Neuronal stem cell (in vitro differentiated cells): ENCODE data around the gene PLEKHM3.
"Not testable (repeated sequence)": the region's sequence is repeated elsewhere in the genome, so short reads cannot be mapped to it uniquely, and the experiment has no call there.

ENCODE experiments used
- DNase-seq: peaks from one replicate; pipeline ENCODE4 v3.0.0-alpha.2; 2013; ENCODE audit warnings: low spot score
- H2AFZ ChIP-seq: one replicate; pipeline ENCODE4 v1.6.1; 2013; ENCODE audit warnings: mild to moderate bottlenecking, low read length, inconsistent platforms
- H2AK5ac ChIP-seq: 2 replicates; pipeline ENCODE4 v1.6.1; 2013; ENCODE audit warnings: low read depth, mild to moderate bottlenecking, inconsistent platforms, low read length, moderate library complexity, mixed read lengths
- H2BK120ac ChIP-seq: 2 replicates; pipeline ENCODE4 v1.6.1; 2013; ENCODE audit warnings: low read depth, mild to moderate bottlenecking, inconsistent platforms, low read length, moderate library complexity, mixed read lengths
- H2BK12ac ChIP-seq: one replicate; pipeline ENCODE4 v1.6.1; 2013; ENCODE audit warnings: low read length, inconsistent platforms
- H2BK15ac ChIP-seq: 2 replicates; pipeline ENCODE4 v1.6.1; 2013; ENCODE audit warnings: mild to moderate bottlenecking, low read length, inconsistent platforms, mixed read lengths
- H2BK5ac ChIP-seq: one replicate; pipeline ENCODE4 v1.6.1; 2013; ENCODE audit warnings: inconsistent platforms, mild to moderate bottlenecking, low read length, moderate library complexity
- H3K14ac ChIP-seq: one replicate; pipeline ENCODE4 v1.6.1; 2013; ENCODE audit warnings: low read length, inconsistent platforms
- H3K18ac ChIP-seq: 2 replicates; pipeline ENCODE4 v1.6.1; 2013; ENCODE audit warnings: low read length, inconsistent platforms
- H3K23ac ChIP-seq: 2 replicates; pipeline ENCODE4 v1.6.1; 2013; ENCODE audit warnings: low read depth, mild to moderate bottlenecking, mixed read lengths, low read length, inconsistent platforms; ENCODE audit not compliant: poor library complexity
- H3K27ac ChIP-seq: replicated peaks from 3 replicates; pipeline ENCODE4 v1.5.1; 2013; ENCODE audit warnings: low read length, inconsistent platforms
- H3K27me3 ChIP-seq, 3 experiments: 2 replicates each; pipeline ENCODE4 v1.6.1; 2013; ENCODE audit warnings: low read length in 3 of 3, mild to moderate bottlenecking in 2 of 3, inconsistent platforms in 1 of 3, low read depth in 1 of 3, mixed read lengths in 1 of 3, moderate library complexity in 1 of 3; ENCODE audit not compliant: control insufficient read depth in 3 of 3, insufficient read depth in 3 of 3
- H3K36me3 ChIP-seq, 2 donors: replicated peaks in 1 of 2; 2 replicates each; pipeline ENCODE4 v1.6.1; 2013; ENCODE audit warnings: low read length in 2 of 2; ENCODE audit not compliant: control insufficient read depth in 2 of 2, insufficient read depth in 2 of 2
- H3K4ac ChIP-seq: 2 replicates; pipeline ENCODE4 v1.6.1; 2013; ENCODE audit warnings: inconsistent platforms, mild to moderate bottlenecking, low read length, moderate library complexity
- H3K4me1 ChIP-seq, 2 donors: 1 replicate in 1 of 2; 2 replicates in 1 of 2; pipeline ENCODE4 v1.6.1; 2013; ENCODE audit warnings: low read length in 2 of 2, low read depth in 1 of 2; ENCODE audit not compliant: control insufficient read depth in 2 of 2, insufficient read depth in 1 of 2
- H3K4me2 ChIP-seq: one replicate; pipeline ENCODE4 v1.6.1; 2013; ENCODE audit warnings: mild to moderate bottlenecking, low read length, inconsistent platforms; ENCODE audit not compliant: insufficient read depth, poor library complexity, severe bottlenecking
- H3K4me3 ChIP-seq, 2 donors: 2 replicates each; pipeline ENCODE4 v1.5.1; 2013; ENCODE audit warnings: low read length in 2 of 2, mild to moderate bottlenecking in 2 of 2, inconsistent platforms in 1 of 2, moderate library complexity in 1 of 2
- H3K79me1 ChIP-seq: one replicate; pipeline ENCODE4 v1.6.1; 2013; ENCODE audit warnings: low read depth, mild to moderate bottlenecking, inconsistent platforms, low read length, moderate library complexity
- H3K9ac ChIP-seq: one replicate; pipeline ENCODE4 v1.6.1; 2013; ENCODE audit warnings: mild to moderate bottlenecking, low read depth, low read length, inconsistent platforms; ENCODE audit not compliant: poor library complexity
- H3K9me3 ChIP-seq, 2 donors: replicated peaks in 1 of 2; 2 replicates each; pipeline versions ENCODE3 to v1.6.1; 2013; ENCODE audit warnings: low read length in 2 of 2, mild to moderate bottlenecking in 2 of 2, inconsistent platforms in 1 of 2, low read depth in 1 of 2, mixed read lengths in 1 of 2, moderate library complexity in 1 of 2; ENCODE audit not compliant: control insufficient read depth in 2 of 2, insufficient read depth in 1 of 2
- H4K8ac ChIP-seq: one replicate; pipeline ENCODE4 v1.6.1; 2013; ENCODE audit warnings: low read depth, mild to moderate bottlenecking, inconsistent platforms, low read length, moderate library complexity
- H4K91ac ChIP-seq: one replicate; pipeline ENCODE4 v1.6.1; 2013; ENCODE audit warnings: low read length, low read depth, mild to moderate bottlenecking, inconsistent platforms; ENCODE audit not compliant: poor library complexity
- whole genome bisulfite sequencing, 2 donors: extraction: QIAGEN DNeasy Blood & Tissue Kit; methylation state at CpG; one replicate each; pipeline ENCODE4 v1.1.7; 2013; ENCODE audit warnings: missing lambda C conversion rate in 2 of 2, mixed read lengths in 1 of 2; ENCODE audit not compliant: insufficient read length in 2 of 2, insufficient replicate concordance in 1 of 2; ENCODE audit errors: extremely low coverage in 2 of 2; 5-methylcytosine and 5-hydroxymethylcytosine counted together

Gene PLEKHM3

DNA sequence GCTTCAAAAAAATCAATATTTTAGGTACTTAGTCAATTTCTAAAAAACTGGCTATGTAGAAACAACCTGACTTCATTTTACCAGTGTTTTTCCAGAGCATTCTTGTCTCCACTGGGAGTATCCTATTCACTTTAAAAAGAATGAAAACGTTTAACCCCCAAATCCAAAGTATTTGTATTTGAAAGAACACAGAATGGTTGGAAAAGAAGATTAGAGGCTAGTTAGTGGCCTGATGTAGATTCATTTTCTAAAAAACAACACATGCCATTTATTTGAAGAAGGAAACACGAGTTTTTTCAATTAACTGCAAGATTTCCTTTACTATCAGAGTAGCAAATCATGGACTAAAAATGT, 74.6 kb downstream of the PLEKHM3 start:
- Histone ChIP-seq H3K9ac (no peak overlapping the region), H3K4ac (no peak overlapping the region), H3K23ac (no peak overlapping the region), H4K8ac (no peak overlapping the region), H3K4me1 (peaks cover 2 to 19% of the 10 kb centered on the region in 2 donors), H3K79me1 (no peaks in the 10 kb centered on the region), H3K36me3 (no peaks in the 10 kb centered on the region), H3K14ac (no peak overlapping the region), H4K91ac (no peak overlapping the region), H3K18ac (no peak overlapping the region), H2AFZ (no peak overlapping the region), H2BK120ac (no peak overlapping the region), H3K27me3 (no peaks in the 10 kb centered on the region), H2BK15ac (no peak overlapping the region), H3K4me2 (no peak overlapping the region), H2BK5ac (no peak overlapping the region), H3K9me3 (no peaks in the 10 kb centered on the region), H2AK5ac (no peak overlapping the region), H3K27ac (peak overlapping the region; percentile 74), H3K4me3 (no peak overlapping the region), H2BK12ac (no peak overlapping the region)
- WGBS, 2 donors, result no CpG with 5 or more reads among the region's 2 CpGs
- DNase-seq, result no peak

- H3K9me3 ChIP-seq, result no peaks in the 10 kb centered on the region
- H2AFZ ChIP-seq, result no peak overlapping the region
- no peaks in the 10 kb centered on the region for H3K36me3 ChIP-seq
- WGBS, 2 donors, result no CpG with 5 or more reads among the region's 8 CpGs
- H3K4me1 ChIP-seq, result peaks cover 2 to 20% of the 10 kb centered on the region in 2 donors
- H2BK5ac ChIP-seq, result no peak overlapping the region
- no peak overlapping the region for H3K23ac ChIP-seq
- no peaks in the 10 kb centered on the region for H3K79me1 ChIP-seq
- H2BK15ac ChIP-seq, result no peak overlapping the region
- no peak overlapping the region for H2BK12ac ChIP-seq
- H3K18ac ChIP-seq, result no peak overlapping the region
- H3K4me2 ChIP-seq, result no peak overlapping the region
- H3K14ac ChIP-seq, result no peak overlapping the region
- H2AK5ac ChIP-seq, result no peak overlapping the region
- no peak overlapping the region for H3K4ac ChIP-seq
- no peak for DNase-seq
- no peak overlapping the region for H2BK120ac ChIP-seq
- H3K9ac ChIP-seq, result no peak overlapping the region
- H3K27ac ChIP-seq, result peak overlapping the region; percentile 74
- no peak overlapping the region for H3K4me3 ChIP-seq
- H4K91ac ChIP-seq, result no peak overlapping the region
- no peak overlapping the region for H4K8ac ChIP-seq
- H3K27me3 ChIP-seq, result no peaks in the 10 kb centered on the region
These were observed 75.1 kb downstream of the PLEKHM3 start for GRCh38 chr2:207950063-207950760.

GRCh38 chr2:207949245-207949644, 76.1 kb downstream of the PLEKHM3 start:
- not testable (repeated sequence) for H3K27ac ChIP-seq, H2BK5ac ChIP-seq, H3K14ac ChIP-seq, H3K23ac ChIP-seq, H2AK5ac ChIP-seq, H2BK15ac ChIP-seq, H4K91ac ChIP-seq, H4K8ac ChIP-seq, H2BK12ac ChIP-seq, H3K36me3 ChIP-seq, H2AFZ ChIP-seq, H2BK120ac ChIP-seq, H3K18ac ChIP-seq, DNase-seq, H3K4me3 ChIP-seq, H3K27me3 ChIP-seq, H3K9me3 ChIP-seq, H3K79me1 ChIP-seq, H3K4me2 ChIP-seq, H3K4ac ChIP-seq, H3K9ac ChIP-seq
- no CpG with 5 or more reads among the region's 1 CpG for WGBS, 2 donors
- H3K4me1 ChIP-seq, result peaks cover 2 to 24% of the 10 kb centered on the region in 2 donors

GRCh38 chr2:207944979-207945600, 80.2 kb downstream of the PLEKHM3 start:
- H3K14ac ChIP-seq, result no peak overlapping the region
- WGBS, 2 donors, result no CpG with 5 or more reads among the region's 4 CpGs
- no peak overlapping the region for H3K4me3 ChIP-seq
- H4K91ac ChIP-seq, result no peak overlapping the region
- H2BK12ac ChIP-seq, result no peak overlapping the region
- H3K9ac ChIP-seq, result no peak overlapping the region
- H3K23ac ChIP-seq, result no peak overlapping the region
- no peak overlapping the region for H3K18ac ChIP-seq
- H2AK5ac ChIP-seq, result no peak overlapping the region
- H2BK15ac ChIP-seq, result no peak overlapping the region
- no peaks in the 10 kb centered on the region for H3K27me3 ChIP-seq
- no peaks in the 10 kb centered on the region for H3K79me1 ChIP-seq
- H3K36me3 ChIP-seq, result no peaks in the 10 kb centered on the region
- no peak overlapping the region for H3K4ac ChIP-seq
- H3K4me2 ChIP-seq, result no peak overlapping the region
- no peak overlapping the region for H2BK120ac ChIP-seq
- no peak overlapping the region for H2AFZ ChIP-seq
- H3K27ac ChIP-seq, result peak overlapping the region; percentile 18
- no peak overlapping the region for H4K8ac ChIP-seq
- no peak overlapping the region for H2BK5ac ChIP-seq
- peaks cover 0 to 13% of the 10 kb centered on the region in 2 donors for H3K4me1 ChIP-seq
- H3K9me3 ChIP-seq, result no peaks in the 10 kb centered on the region
- DNase-seq, result no peak
